KMS-11 (cell line): Measurements from ENCODE around the gene CSNK1G3.

Source experiments
- H2AFZ ChIP-seq: fragments of 200-600 bp; sonication (generic); 2 replicates; pipeline ENCODE4 v1.6.1; 2016; ENCODE audit warnings: antibody characterized with exemption, mixed run types, low read depth
- H3K27ac ChIP-seq: fragments of 200-600 bp; sonication (generic); 2 replicates; pipeline ENCODE4 v1.6.1; 2016; ENCODE audit warnings: mild to moderate bottlenecking, mixed run types
- H3K27me3 ChIP-seq: fragments of 200-600 bp; sonication (generic); 2 replicates; pipeline ENCODE4 v1.6.1; 2017; ENCODE audit warnings: mild to moderate bottlenecking, low read depth, mixed run types, moderate library complexity; ENCODE audit not compliant: insufficient read depth
- H3K36me3 ChIP-seq: fragments of 200-600 bp; sonication (generic); 2 replicates; pipeline ENCODE4 v1.6.1; 2017; ENCODE audit warnings: mild to moderate bottlenecking, mixed run types; ENCODE audit not compliant: insufficient read depth
- H3K4me1 ChIP-seq: fragments of 200-600 bp; sonication (generic); 2 replicates; pipeline ENCODE4 v1.6.1; 2016; ENCODE audit warnings: mild to moderate bottlenecking, low read depth, mixed run types; ENCODE audit not compliant: poor library complexity, severe bottlenecking
- H3K4me2 ChIP-seq: fragments of 200-600 bp; sonication (generic); 2 replicates; pipeline ENCODE4 v1.7.0; 2016; ENCODE audit warnings: mild to moderate bottlenecking, mixed run types
- H3K4me3 ChIP-seq: fragments of 200-600 bp; sonication (generic); IDR thresholded peaks from 2 replicates; pipeline ENCODE4 v1.6.1; 2017; ENCODE audit warnings: low read depth, low read length, mixed read lengths; ENCODE audit not compliant: insufficient read depth
- H3K79me2 ChIP-seq: fragments of 200-600 bp; sonication (generic); 2 replicates; pipeline ENCODE4 v1.6.1; 2016; ENCODE audit warnings: low read depth, mixed run types; ENCODE audit not compliant: insufficient read depth
- H3K9ac ChIP-seq: fragments of 200-600 bp; sonication (generic); 2 replicates; pipeline ENCODE4 v1.6.1; 2016; ENCODE audit warnings: mild to moderate bottlenecking, mixed run types
- H4K20me1 ChIP-seq: fragments of 200-600 bp; sonication (generic); 2 replicates; pipeline ENCODE4 v1.6.1; 2016; ENCODE audit warnings: mild to moderate bottlenecking, mixed run types; ENCODE audit not compliant: insufficient read depth
- TF ChIP-seq, protein P1 (sequence below): fragments of 200-600 bp; sonication (generic); conservative IDR thresholded peaks from 2 replicates; pipeline ENCODE4 v1.6.1; 2017; ENCODE audit warnings: low read depth, mild to moderate bottlenecking, antibody characterized with exemption, low read length, moderate library complexity, mixed read lengths

The CSNK1G3 gene

DNA sequence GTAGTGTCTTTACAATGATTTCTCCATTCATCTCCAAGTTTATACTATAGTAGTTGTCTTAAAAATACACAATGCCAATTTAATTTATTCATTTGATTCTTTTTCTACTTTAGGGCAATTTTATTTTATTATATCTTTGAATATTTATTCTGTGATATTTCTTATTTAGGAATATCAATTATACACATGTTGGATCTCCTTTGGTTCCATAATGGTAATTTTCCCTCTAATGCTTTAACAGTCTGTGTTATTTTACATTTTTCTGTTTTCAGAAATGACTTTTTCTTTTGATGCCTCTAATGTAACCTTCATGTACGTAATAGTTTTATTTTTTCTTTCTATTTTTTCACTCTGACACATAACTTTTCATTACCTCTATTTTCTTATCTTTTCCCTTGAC lies 153.0 kb downstream of the CSNK1G3 start:
- Histone ChIP-seq H3K4me3 (no peak overlapping the region), H3K79me2 (no peaks in the 10 kb centered on the region), H3K4me1 (peaks cover 3% of the 10 kb centered on the region), H3K36me3 (no peaks in the 10 kb centered on the region), H3K27me3 (no peaks in the 10 kb centered on the region), H4K20me1 (no peaks in the 10 kb centered on the region), H3K27ac (no peak overlapping the region), H2AFZ (no peak overlapping the region), H3K4me2 (no peak overlapping the region), H3K9ac (no peak overlapping the region)
- TF ChIP-seq, protein P1, sequence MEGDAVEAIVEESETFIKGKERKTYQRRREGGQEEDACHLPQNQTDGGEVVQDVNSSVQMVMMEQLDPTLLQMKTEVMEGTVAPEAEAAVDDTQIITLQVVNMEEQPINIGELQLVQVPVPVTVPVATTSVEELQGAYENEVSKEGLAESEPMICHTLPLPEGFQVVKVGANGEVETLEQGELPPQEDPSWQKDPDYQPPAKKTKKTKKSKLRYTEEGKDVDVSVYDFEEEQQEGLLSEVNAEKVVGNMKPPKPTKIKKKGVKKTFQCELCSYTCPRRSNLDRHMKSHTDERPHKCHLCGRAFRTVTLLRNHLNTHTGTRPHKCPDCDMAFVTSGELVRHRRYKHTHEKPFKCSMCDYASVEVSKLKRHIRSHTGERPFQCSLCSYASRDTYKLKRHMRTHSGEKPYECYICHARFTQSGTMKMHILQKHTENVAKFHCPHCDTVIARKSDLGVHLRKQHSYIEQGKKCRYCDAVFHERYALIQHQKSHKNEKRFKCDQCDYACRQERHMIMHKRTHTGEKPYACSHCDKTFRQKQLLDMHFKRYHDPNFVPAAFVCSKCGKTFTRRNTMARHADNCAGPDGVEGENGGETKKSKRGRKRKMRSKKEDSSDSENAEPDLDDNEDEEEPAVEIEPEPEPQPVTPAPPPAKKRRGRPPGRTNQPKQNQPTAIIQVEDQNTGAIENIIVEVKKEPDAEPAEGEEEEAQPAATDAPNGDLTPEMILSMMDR = no peak

DNA sequence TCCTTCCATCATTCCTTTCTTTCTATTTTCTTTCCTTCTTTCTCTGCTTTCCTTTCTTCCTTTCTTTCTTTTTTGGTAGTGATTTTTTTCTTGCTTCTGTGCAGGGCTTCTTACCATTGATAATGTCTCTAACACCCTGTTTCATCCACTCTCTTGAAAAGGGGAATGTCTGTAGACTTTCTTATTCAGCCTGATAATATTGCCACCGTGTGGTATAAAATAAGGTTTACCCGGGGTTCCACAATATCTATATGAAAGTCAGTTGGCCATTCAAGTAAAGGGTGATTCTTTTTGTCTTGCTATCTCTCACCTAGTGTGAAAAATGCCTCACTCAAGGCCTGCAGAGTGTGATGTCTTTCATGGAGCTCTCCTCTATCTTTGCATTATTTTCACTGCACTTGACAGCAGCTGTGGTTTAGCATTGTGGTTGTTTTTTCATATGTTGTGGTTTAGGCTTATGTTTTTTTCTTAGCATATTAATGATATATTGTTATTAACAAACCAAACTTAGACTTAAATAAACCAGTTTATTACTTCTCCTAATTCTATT lies 153.9 kb downstream of the CSNK1G3 start:
- TF ChIP-seq, protein P1 = no peak; the same call in 1 of the 2 replicates
- no peak overlapping the region for H3K4me3 ChIP-seq

More for the DNA sequence above, 153.9 kb downstream of the CSNK1G3 start:
- Histone ChIP-seq H2AFZ (no peak overlapping the region), H3K79me2 (no peaks in the 10 kb centered on the region), H3K36me3 (no peaks in the 10 kb centered on the region), H3K27ac (no peak overlapping the region), H4K20me1 (no peaks in the 10 kb centered on the region), H3K27me3 (no peaks in the 10 kb centered on the region), H3K4me1 (peaks cover 3% of the 10 kb centered on the region), H3K4me2 (no peak overlapping the region), H3K9ac (no peak overlapping the region)
